ENCODE results near the gene HPN.
"Not testable (repeated sequence)": the region's sequence is repeated elsewhere in the genome, so short reads cannot be mapped to it uniquely, and the experiment has no call there.

Gene HPN

DNA sequence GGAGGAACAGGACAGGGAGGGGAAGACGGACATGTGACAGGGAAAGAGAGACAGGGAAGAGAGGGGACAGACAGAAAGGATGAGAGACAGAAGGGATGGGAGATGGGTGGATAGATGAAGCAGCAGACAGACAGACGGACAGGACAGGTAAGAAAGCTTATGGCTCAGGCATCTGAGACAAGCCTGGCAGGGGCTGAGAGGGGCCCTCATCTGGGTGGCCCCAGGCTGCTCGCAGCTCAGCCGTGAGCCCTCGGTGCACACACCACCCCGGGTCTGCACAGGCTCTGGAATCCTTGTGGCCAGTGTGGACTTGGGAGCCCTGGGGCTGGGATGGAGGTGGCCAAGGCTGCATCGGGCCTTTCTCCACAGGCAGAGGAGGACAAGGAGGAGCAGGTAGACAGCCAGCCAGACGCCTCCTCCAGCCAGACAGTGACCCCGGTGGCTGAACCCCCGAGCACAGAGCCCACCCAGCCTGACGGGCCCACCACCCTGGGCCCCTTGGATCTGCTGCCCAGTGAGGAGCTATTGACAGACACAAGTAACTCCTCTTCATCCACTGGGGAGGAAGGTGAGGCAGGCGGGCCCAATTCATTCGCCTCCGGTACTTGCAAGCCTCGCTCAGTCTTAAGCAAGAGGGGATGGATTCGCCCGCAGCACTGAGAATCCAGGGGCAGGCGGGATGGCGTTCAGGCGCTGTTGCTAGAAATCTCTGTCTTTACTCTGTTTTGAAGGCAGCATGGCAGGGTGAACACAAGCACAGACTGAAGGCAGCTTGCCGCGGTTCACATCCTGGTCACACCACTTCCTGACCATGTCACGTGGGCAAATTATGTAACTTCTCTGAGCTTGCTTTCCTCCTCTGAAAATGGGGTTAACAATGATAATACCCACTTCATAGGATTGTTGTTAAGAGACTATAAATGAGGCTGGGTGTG lies 27.4 kb upstream of the HPN start:
- no peak overlapping the region for H3K9ac ChIP-seq (ENCODE audit: low read depth, low read length)
- H3K36me3 ChIP-seq (ENCODE audit: insufficient read depth, low read length), result peaks cover 54% of the 10 kb centered on the region
- no peaks in the 10 kb centered on the region for H3K4me1 ChIP-seq (ENCODE audit: insufficient read depth, low read length)
- H3K9me3 ChIP-seq (ENCODE audit: control insufficient read depth, insufficient read depth, low read length), result no peaks in the 10 kb centered on the region

DNA sequence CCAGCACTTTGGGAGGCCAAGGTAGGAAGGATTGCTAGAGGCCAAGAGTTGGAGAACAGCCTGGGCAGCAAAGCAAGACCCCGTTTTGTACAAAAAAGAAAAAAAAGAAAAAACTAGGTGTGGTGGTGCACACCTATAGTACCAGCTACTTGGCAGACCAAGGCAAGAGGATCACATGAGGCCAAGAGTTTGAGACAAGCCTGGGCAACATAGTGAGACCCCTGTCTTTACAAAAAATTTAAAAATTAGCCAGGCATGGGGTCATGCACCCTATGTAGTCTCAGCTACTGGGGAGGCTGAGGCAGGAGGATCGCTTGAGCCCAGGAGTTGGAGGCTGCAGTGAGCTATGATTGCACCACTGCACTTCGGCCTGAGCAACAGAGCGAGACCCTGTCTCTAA lies 26.7 kb upstream of the HPN start:
- peaks cover 49% of the 10 kb centered on the region for H3K36me3 ChIP-seq (ENCODE audit: insufficient read depth, low read length)
- not testable (repeated sequence) for H3K9me3 ChIP-seq (ENCODE audit: control insufficient read depth, insufficient read depth, low read length); H3K4me1 ChIP-seq (ENCODE audit: insufficient read depth, low read length); H3K9ac ChIP-seq (ENCODE audit: low read depth, low read length)

GRCh38 chr19:35015270-35015953 lies 26.1 kb upstream of the HPN start:
- Histone ChIP-seq H3K9me3 (ENCODE audit: control insufficient read depth, insufficient read depth, low read length) (no peaks in the 10 kb centered on the region), H3K36me3 (ENCODE audit: insufficient read depth, low read length) (peaks cover 46% of the 10 kb centered on the region), H3K9ac (ENCODE audit: low read depth, low read length) (no peak overlapping the region), H3K4me1 (ENCODE audit: insufficient read depth, low read length) (no peaks in the 10 kb centered on the region)

DNA sequence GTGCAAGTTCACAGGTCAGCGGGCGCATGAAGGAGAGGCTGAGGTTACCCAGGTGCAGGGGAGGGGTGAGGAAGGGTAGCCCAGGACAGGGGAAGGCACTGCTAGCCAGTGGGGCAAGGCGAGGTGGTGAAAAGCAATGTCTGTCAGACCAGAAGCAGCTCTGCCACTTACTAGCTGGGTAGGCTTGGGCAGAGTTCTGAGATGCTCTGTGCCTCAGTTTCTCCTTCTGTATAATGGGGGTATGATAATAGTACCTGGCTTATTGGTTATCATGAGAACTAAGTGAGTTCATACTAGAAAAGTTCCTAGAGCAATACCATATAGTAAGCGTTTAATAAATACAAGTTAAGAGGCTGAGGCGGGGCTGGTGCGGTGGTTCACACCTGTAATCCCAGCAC lies 25.6 kb upstream of the HPN start:
- H3K36me3 ChIP-seq (ENCODE audit: insufficient read depth, low read length), result peaks cover 43% of the 10 kb centered on the region
- no peaks in the 10 kb centered on the region for H3K9me3 ChIP-seq (ENCODE audit: control insufficient read depth, insufficient read depth, low read length)
- no peaks in the 10 kb centered on the region for H3K4me1 ChIP-seq (ENCODE audit: insufficient read depth, low read length)
- no peak overlapping the region for H3K9ac ChIP-seq (ENCODE audit: low read depth, low read length)

DNA sequence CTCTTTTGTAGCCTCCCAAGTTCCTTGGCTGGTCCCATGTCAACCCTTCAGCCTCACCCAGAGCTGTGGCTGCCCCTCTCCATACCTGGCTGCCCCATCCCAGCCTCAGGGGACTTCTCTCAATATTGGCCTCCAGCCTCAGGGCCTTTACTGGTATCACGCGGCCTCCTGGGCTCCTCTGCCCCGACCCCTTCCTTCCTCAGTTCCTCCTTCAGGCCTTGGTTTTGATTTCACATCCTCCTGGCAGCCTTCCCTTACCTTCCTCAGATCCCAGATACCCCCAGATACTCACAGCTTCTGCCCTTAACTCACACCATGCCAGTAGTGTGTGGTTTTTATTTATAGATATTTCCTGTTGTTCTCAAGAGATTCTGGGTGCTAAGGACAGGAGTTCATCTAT lies 24.0 kb upstream of the HPN start:
- H3K9me3 ChIP-seq (ENCODE audit: control insufficient read depth, insufficient read depth, low read length), result no peaks in the 10 kb centered on the region
- H3K9ac ChIP-seq (ENCODE audit: low read depth, low read length), result no peak overlapping the region
- peaks cover 43% of the 10 kb centered on the region for H3K36me3 ChIP-seq (ENCODE audit: insufficient read depth, low read length)
- H3K4me1 ChIP-seq (ENCODE audit: insufficient read depth, low read length), result no peaks in the 10 kb centered on the region

DNA sequence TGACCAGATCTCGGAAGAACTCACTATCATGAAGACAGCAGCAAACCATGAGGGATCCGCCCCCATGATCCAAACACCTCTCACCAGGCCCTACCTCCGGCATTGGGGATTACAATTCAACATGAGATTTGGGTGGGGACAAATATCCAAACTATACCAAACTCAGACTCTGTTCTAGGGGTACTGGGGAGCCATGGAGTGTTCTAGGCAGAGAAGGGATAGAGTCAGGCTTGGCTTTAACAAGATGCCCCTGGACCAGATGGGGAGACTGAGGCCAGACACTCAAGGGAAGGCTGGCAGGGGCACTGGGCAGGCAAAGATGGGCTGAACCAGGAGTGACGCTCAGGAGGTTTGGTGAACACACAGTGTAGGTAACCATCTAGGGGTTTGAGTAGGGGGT lies 23.1 kb upstream of the HPN start:
- no peaks in the 10 kb centered on the region for H3K4me1 ChIP-seq (ENCODE audit: insufficient read depth, low read length)
- H3K36me3 ChIP-seq (ENCODE audit: insufficient read depth, low read length), result peaks cover 43% of the 10 kb centered on the region

DNA sequence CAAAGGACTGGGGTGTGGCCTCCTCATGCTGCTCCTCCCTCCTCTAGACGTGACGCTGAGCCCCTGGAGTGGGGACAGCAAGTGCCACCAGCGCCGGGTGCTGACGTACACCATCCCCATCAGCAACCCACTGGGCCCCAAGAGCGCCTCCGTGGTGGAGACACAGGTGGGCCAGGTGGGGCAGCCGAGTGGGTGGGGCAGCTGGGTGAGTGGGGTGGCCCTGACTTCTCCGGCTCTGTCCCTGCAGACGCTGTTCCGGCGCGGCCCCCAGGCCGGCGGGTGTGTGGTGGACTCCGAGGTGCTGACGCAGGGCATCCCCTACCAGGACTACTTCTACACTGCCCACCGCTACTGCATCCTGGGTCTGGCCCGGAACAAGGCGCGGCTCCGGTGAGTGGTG lies 22.4 kb upstream of the HPN start:
- Histone ChIP-seq H3K36me3 (ENCODE audit: insufficient read depth, low read length) (peaks cover 40% of the 10 kb centered on the region), H3K4me1 (ENCODE audit: insufficient read depth, low read length) (no peaks in the 10 kb centered on the region), H3K9ac (ENCODE audit: low read depth, low read length) (no peak overlapping the region), H3K9me3 (ENCODE audit: control insufficient read depth, insufficient read depth, low read length) (no peaks in the 10 kb centered on the region)

More for the DNA sequence above, 23.1 kb upstream of the HPN start:
- Histone ChIP-seq H3K9me3 (ENCODE audit: control insufficient read depth, insufficient read depth, low read length) (no peaks in the 10 kb centered on the region), H3K9ac (ENCODE audit: low read depth, low read length) (no peak overlapping the region)

- Histone ChIP-seq H3K9ac (ENCODE audit: low read depth, low read length) (no peak overlapping the region), H3K36me3 (ENCODE audit: insufficient read depth, low read length) (peaks cover 25% of the 10 kb centered on the region), H3K4me1 (ENCODE audit: insufficient read depth, low read length) (no peaks in the 10 kb centered on the region)
Measured at GRCh38 chr19:35021016-35021415, 20.5 kb upstream of the HPN start.

GRCh38 chr19:35021596-35021995 lies 19.9 kb upstream of the HPN start:
- Histone ChIP-seq H3K36me3 (ENCODE audit: insufficient read depth, low read length) (peaks cover 22% of the 10 kb centered on the region), H3K9ac (ENCODE audit: low read depth, low read length) (no peak overlapping the region), H3K4me1 (ENCODE audit: insufficient read depth, low read length) (no peaks in the 10 kb centered on the region)

More at GRCh38 chr19:35021016-35021415, 20.5 kb upstream of the HPN start:
- no peaks in the 10 kb centered on the region for H3K9me3 ChIP-seq (ENCODE audit: control insufficient read depth, insufficient read depth, low read length)

DNA sequence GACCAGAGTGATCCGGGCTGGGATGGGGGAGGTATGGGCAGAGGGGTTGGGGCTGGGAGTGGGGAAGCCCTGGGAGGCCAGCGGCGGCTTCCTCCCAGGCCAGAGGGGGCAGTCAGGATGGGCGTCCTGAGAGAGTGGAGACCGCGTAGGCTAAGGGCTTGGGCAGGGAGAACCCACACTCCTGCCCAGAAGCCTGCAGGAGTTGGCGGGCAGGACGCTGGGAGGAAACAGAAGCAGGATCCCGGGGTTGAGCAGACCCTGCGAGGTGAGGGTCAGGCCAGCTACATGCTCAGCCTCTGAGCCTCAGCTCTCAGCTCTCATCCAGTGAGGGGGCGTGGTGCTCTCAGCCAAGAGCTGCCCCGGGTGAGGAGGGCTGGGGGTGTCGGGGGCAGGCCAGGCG lies 19.1 kb upstream of the HPN start:
- Histone ChIP-seq H3K4me1 (ENCODE audit: insufficient read depth, low read length) (no peaks in the 10 kb centered on the region), H3K36me3 (ENCODE audit: insufficient read depth, low read length) (peaks cover 22% of the 10 kb centered on the region), H3K9me3 (ENCODE audit: control insufficient read depth, insufficient read depth, low read length) (no peaks in the 10 kb centered on the region), H3K9ac (ENCODE audit: low read depth, low read length) (no peak overlapping the region)

More at GRCh38 chr19:35021596-35021995, 19.9 kb upstream of the HPN start:
- no peaks in the 10 kb centered on the region for H3K9me3 ChIP-seq (ENCODE audit: control insufficient read depth, insufficient read depth, low read length)

DNA sequence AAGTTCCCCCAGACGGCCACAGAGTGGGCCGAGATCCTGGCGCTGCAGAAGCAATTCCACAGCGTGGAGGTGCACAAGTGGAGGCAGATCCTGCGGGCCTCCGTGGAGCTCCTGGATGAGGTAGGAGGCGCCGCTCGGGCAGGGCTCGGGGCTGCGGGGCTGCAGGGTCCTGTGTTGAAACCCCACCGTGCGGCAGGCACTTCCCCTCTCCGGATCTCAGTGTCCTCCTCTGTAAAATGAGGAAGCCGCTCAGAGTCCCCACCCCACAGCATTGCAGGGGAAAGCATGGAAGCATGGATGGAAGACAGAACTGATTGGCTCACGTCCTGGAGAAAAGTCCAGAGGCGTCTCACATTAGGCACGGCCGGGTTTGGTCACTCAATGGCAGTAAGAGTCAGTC lies 18.1 kb upstream of the HPN start:
- Histone ChIP-seq H3K36me3 (ENCODE audit: insufficient read depth, low read length) (peaks cover 22% of the 10 kb centered on the region), H3K9me3 (ENCODE audit: control insufficient read depth, insufficient read depth, low read length) (no peaks in the 10 kb centered on the region), H3K9ac (ENCODE audit: low read depth, low read length) (no peak overlapping the region), H3K4me1 (ENCODE audit: insufficient read depth, low read length) (no peaks in the 10 kb centered on the region)

DNA sequence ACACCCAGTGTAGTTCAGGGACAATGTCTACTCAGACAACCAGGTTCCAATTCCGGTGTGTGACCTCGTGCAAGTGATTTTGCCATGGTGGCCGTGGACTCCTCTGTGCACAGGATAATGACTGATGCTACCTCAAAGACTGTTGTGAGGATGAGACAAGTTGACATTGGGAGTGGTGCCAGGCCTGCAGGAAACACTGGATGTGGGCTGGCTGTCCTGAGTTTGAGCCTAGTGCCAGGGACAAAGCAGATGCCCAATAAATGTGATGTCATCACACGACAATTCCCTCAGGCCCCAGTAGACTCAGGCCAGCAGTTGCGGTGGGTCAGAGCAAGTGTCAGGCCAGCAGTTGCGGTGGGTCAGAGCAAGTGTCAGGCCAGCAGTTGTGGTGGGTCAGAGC lies 17.4 kb upstream of the HPN start:
- Histone ChIP-seq H3K36me3 (ENCODE audit: insufficient read depth, low read length) (peaks cover 22% of the 10 kb centered on the region), H3K9ac (ENCODE audit: low read depth, low read length) (no peak overlapping the region), H3K9me3 (ENCODE audit: control insufficient read depth, insufficient read depth, low read length) (no peaks in the 10 kb centered on the region)

DNA sequence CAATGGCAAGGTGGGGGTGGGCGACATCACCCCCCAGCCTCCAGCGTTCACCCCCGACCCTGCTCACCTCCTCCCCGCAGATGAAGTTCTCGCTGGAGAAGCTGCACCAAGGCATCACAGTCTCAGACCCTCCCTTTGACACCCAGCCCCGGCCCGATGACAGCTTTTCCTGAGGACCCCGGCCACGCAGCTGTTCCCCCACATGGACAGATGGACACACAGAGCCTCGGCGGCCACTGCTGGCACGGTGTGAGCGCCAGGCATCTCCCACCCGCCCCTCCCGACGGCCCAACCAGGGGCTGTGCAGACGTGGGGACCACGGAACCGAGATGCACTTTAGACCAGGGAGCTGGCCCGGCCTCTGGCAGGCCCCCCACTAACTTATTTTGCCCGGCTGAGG lies 15.6 kb upstream of the HPN start:
- Histone ChIP-seq H3K4me1 (ENCODE audit: insufficient read depth, low read length) (no peaks in the 10 kb centered on the region), H3K9ac (ENCODE audit: low read depth, low read length) (no peak overlapping the region), H3K36me3 (ENCODE audit: insufficient read depth, low read length) (peaks cover 19% of the 10 kb centered on the region), H3K9me3 (ENCODE audit: control insufficient read depth, insufficient read depth, low read length) (no peaks in the 10 kb centered on the region)

More for the DNA sequence above, 17.4 kb upstream of the HPN start:
- no peaks in the 10 kb centered on the region for H3K4me1 ChIP-seq (ENCODE audit: insufficient read depth, low read length)

DNA sequence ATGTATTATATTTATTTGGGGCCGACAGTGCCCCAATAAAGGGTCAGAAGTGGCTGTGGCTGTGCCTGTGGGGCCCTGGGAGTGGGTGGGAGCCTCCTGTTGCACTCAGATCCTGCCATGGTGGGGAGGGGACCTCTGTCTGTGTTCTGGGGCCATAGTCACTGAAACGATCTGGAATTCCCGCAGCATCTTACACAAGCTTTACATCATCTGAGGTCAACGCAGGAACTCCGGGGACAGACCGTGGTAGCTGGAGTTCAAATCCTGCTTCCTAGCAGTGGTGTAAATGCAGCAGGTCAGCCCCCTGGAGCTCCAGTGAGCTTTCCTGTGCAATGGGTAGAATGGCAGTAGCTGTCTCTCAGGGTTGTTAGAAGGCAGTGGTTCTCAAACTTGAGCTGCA lies 15.1 kb upstream of the HPN start:
- H3K4me1 ChIP-seq (ENCODE audit: insufficient read depth, low read length), result 0 out of 2 replicates have a peak, but pooled peaks cover under 1% of the 10 kb centered on the region
- no peaks in the 10 kb centered on the region for H3K9me3 ChIP-seq (ENCODE audit: control insufficient read depth, insufficient read depth, low read length)
- peaks cover 19% of the 10 kb centered on the region for H3K36me3 ChIP-seq (ENCODE audit: insufficient read depth, low read length)
- H3K9ac ChIP-seq (ENCODE audit: low read depth, low read length), result no peak overlapping the region

GRCh38 chr19:35027009-35027408 lies 14.5 kb upstream of the HPN start:
- Histone ChIP-seq H3K4me1 (ENCODE audit: insufficient read depth, low read length) (peaks cover 7% of the 10 kb centered on the region; the same call in 1 of the 2 replicates), H3K36me3 (ENCODE audit: insufficient read depth, low read length) (peaks cover 19% of the 10 kb centered on the region), H3K9me3 (ENCODE audit: control insufficient read depth, insufficient read depth, low read length) (no peaks in the 10 kb centered on the region)

More at GRCh38 chr19:35027009-35027408, 14.5 kb upstream of the HPN start:
- no peak overlapping the region for H3K9ac ChIP-seq (ENCODE audit: low read depth, low read length)

All from ES-I3 (cell line).